HG03139 (cell line): ENCODE measurements around the gene ZDHHC11B.
"Not testable (repeated sequence)": the region's sequence is repeated elsewhere in the genome, so short reads cannot be mapped to it uniquely, and the experiment has no call there.

Experiments
- ATAC-seq: cut with Tn5 transposase; IDR thresholded peaks from one replicate; pipeline ENCODE4 v1.9.1; 2021; ENCODE audit not compliant: unreplicated experiment

ZDHHC11B gene

DNA sequence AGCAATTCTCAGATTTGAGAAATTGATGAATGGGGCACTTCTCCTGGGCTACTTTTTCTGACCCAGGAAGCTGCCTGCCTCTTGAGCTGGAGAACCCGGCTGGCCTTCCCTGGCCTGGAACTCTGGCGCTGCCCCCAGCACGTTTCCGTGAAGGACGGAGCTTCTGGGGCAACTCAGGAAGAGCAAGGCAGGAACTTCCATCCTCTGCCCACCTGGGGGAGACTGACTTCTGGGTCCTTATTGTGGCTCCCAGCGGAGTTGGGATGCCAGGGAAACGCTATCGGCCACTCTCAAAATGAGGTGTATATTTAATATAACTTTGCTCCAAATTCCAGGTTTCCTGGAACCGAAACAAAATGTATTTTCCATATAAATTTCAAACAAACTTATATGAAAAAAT lies 57.4 kb downstream of the ZDHHC11B start:
- ATAC-seq: not testable (repeated sequence)

DNA sequence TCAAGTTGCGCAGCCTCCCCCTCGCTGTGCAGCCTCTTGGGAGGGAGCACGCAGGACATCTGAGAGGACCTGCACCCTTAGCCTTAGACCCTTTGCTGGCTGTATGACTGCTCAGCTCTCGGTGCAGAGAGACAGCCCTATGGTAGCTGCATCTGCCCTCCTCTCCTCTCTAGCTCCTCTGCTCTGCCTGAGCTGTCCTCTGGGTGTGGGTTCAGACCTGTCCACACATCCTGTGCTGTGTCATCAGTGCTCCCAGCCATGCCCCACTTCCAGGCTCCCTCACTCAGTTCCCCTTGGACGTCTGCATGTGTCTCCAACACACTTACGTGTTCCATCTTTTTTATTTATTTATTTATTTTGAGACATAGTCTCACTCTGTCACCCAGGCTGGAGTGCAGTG lies 60.7 kb downstream of the ZDHHC11B start:
- not testable (repeated sequence) for ATAC-seq

DNA sequence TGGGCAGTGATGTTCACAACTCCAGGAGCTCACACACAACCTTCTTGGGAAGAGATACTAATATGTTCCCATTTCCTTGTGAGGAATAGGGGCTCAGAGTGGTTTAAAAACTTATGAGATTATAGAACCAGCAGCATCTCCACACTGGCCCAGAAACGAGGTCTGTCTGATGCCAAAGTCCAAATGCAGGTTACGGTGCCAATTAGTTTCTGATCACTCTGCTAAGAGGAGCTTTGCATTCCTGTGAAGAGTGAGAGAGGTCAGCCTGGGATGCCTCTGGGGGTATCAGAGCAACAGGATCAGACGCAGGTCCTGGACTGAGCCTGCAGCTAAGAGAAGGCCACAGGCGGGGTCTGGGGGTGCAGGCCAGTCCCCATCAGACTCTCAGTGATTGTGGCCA lies 61.2 kb downstream of the ZDHHC11B start:
- not testable (repeated sequence) for ATAC-seq

DNA sequence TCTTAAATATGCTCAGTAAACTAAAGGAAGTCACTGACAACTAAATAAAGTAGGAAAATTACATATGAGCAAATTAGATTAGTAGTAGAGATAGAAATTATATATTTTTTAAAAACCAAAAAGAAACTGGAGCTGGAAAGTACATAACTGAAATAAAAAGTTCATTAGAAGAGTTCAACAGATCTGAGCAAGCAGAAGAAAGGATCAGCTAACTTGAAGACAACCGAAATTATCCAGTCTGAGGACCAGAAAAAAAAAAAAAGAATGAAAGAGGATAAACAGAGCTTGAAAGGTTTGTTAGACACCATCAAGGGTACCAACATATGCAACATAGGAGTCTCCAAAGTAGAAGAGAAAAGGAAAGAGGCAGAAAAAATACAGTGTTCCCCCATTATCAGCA lies 65.2 kb downstream of the ZDHHC11B start:
- not testable (repeated sequence) for ATAC-seq

DNA sequence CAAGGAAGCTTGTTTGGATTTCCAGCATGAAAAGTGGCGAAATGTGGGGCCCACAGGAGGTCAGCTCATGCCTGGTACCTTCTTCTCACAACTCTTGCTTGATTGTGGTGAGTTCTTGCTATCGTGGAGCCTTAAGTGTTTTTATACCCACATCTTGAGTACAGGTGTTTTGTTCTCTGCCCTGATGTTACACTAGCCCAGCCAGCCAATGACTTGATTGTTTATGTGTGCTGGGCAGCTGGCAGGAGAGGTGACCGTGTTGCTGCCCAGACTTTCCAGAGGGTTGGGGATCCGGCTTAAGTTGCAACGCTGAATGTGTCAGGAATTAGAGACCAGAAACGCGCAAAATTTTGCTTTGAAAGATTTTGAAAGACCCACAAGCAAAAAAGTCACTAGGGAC lies 67.4 kb downstream of the ZDHHC11B start:
- ATAC-seq: no peak

DNA sequence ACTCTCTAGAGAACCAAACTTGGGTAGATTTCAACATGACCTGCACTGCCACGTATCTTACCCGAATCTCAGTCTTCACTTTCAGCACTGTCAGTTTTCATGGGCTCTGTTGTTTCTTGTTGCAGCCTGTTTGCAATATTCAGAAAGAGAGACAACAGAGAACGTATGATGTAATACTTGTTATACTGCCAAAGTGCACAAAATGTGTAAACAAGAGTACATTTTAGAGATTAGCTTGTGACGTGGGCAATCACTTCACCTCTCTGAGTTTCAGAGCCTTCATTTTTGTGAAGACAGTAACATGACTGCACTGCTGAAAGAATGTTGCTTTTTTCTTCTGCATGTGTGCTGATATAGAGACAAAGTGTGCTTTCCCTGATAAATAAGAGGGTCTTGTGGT lies 67.8 kb downstream of the ZDHHC11B start:
- ATAC-seq: not testable (repeated sequence)

DNA sequence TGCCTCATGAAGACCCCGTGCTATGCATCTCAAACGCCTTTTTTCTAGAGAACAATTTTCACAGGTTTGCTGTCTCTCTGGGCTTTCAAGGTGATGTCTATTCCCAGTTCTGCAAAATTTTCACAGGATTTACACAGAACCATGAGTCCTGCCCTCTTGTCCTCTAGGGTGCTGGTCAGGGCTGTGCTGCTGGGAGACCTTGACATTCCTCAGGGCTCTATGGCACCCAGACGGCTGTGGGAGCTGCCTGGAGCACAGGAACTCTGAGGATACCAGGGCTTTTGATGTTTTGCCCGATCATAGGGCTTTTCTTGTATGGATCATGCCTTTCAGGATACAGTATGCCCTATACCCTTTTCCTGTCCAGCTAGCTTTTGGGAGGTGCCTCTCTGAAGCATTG lies 68.9 kb downstream of the ZDHHC11B start:
- not testable (repeated sequence) for ATAC-seq

DNA sequence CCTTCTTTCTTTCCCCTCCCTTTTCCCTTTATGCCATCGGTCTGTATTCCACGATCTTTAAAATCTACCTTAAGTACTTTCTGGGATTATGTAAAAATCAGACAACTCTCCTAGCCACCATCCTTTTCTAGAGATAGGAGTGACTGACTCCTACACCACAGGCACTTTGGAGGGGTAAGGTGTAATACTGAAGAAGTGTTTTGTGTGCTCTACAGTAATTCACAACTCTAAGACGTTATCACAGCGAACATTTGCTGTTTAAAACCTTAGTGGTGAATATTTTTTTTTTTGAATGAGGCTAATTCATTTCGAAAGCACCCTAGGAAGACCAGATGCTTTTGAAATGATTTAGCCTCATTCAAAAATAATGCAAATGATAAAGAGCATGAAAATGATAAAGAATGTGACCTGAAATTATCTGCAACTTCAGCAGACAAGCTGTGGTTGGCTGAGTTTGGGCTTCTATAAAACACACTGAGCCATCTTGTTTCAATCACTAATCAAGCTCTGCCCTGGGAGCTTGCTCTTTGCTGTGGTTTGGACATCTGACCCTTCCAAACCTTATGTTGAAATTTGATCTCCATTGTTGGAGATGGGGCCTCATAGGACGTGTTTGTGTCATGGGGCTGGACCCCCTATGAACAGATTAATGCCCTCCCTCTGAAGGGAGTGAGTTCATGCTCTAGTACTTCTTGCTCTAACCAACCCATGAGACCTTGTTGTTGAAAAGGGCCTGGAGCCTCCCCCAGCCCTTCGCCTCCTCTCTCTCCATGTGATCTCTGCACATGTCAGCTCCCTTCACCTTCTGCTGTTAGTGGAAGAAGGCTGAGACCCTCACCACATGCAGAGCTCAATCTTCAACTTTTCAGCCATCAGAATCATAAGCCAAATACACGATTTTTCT lies 70.1 kb downstream of the ZDHHC11B start:
- not testable (repeated sequence) for ATAC-seq

DNA sequence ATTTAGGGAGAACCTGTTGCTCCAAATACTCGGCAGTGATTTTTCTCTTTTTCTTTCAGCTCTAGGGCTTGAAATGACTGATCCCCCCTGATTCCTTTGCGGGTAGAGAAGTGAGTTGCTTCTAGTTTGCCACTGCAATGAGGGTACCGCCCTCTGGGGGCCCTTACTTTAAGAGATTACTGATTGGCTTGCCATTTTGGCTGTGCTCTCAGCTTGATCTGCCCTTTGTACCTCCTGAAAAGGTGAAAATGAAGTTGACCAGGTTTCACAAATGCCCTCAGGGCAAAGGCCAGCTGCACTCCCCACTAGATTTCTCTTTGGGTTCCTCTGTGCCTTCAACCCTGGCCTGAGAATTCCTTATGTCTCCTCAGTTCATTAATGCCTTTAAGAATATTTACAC lies 70.8 kb downstream of the ZDHHC11B start:
- not testable (repeated sequence) for ATAC-seq

DNA sequence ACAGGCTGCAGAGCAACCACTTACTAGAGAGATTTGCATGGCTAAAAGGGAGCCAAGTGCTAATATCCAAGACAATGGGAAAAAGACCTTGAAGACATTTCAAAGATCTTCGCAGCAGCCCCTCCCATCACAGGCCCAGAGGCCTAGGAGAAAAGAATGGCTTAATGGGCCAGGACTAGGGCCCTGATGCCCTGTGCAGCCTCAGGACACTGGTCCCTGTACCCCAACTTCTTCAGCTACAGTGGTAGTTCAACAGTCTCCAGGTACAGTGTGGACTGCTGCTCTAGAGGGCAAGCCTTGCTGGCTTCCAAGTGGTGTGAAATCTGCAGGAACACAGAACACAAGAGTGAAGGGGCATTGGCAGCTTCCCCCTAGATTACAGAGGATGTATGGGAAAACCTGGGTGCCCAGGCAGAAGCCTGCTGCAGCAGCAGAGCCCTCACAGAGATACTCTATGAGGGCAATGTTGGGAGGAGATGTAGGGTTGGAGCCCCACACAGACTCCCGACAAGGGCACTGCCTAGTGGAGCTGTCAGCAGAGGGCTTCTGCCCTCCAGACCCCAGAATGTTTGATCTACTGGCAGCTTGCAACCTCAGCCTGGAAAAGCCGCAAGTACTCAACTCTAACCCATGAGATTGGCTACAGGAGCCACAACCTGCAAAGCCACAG lies 75.5 kb downstream of the ZDHHC11B start:
- ATAC-seq: not testable (repeated sequence)

DNA sequence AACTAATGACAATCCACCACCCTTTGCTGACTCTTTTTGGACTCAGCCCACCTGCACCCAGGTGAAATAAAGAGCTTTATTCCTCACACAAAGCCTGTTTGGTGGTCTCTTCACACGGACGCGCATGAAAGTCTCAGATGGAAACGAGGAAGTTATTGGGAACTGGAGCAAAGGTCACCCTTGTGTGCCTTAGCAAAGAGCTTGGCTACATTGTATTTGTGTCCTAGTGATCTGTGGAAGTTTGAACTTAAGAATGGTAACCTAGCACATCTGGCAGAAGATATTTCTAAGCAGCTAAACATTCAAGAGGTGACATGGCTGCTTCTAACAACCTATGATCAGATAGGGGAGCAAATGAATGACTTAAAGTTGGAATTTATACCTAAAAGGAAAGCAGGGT lies 76.2 kb downstream of the ZDHHC11B start:
- ATAC-seq: not testable (repeated sequence)

DNA sequence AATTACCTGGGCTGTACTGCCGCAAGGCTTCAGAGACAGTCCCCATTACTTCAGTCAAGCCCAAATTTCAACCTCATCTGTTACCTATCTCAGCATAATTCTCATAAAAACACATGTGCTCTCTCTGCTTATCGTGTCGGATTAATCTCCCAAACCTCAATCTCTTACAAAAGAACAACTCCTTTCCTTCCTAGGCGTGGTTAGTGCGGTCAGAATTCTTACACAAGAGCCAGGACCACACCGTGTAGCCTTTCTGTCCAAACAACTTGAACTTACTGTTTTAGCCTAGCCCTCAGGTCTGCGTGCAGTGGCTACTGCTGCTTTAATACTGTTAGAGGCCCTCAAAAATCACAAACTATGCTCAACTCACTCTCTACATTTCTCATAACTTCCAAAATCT lies 78.4 kb downstream of the ZDHHC11B start:
- ATAC-seq: not testable (repeated sequence)

DNA sequence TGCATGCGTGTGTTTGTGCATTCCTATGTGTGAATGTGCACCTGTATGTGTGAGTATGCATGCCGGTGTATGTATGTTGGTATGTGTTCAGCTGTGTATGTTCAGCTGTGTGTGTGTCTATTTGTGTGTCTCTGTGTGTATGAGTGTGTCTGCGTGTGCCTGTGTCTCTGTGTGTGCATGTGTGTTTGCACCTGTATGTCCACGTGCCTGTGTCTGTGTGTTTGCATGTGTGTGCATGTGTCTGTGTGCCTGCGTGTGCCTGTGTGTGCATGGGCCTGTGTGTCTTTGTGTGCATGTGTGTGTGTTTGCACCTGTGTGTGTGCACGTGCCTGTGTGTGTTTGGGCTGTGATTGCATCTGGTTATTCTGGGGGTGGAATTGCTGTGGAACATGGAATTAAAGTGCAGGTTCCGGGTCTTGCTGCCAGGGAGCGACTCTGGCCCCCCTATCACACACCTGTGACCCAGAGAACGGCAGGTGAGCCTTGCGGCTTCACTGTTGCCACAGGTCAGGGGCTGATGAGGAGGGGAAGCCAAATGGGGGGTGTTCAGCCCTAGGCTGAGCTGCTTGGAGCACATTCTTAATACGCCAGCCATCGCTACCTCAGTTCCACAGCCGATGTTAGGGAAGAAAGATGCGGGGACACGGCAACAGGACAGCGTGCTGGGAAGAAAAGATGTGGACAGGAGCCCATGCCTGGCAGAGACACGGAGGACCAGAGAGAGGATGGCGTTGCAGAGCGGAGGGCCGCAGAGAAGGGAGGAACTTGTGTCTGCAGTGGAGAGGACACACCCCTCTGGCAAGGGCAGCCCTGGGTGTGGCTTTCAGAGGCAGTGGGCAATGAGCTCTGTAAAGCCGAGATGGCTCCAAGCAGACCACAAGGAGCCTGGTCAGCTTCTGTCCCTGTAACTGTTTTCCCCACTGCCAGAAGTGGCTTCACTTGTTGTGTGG lies 87.5 kb downstream of the ZDHHC11B start:
- not testable (repeated sequence) for ATAC-seq

DNA sequence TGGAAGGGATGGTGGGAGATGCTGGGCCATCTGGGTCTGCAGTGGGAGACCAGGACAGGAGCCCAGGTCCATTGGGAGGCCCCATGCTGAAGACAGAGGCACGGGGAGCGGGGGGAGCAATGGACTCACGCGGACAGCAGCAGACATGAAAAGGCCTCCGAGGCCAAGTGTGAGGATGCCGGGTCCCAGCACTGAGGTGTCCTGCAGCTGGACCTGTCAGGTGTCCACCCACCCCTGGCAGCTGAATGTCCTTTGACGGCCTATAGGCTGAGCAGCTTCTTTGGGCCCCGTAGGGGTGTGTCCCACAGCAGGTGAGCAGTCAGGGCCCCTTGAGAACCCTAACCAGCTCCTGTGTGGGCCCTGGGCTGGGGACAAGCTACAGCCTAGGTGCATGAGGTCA lies 88.3 kb downstream of the ZDHHC11B start:
- ATAC-seq: not testable (repeated sequence)

DNA sequence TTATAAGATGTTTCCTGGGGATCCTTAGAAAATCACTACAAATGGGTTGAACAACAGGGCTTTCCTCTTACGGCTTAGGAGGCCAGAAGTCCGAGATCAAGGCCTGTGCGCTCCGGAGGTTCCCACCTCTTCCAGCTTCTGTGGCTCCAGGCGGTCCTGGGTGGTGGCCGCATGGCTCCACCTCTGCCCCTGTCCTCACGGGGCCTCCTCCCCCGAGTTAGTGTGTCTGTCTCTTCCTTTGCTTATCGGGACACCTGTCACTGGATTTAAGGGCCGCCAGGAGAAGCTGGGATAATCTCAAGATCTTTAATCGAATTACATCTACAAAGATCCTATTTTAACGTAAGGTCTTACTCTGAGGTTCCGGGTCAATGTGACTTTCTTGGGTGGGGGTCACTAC lies 89.1 kb downstream of the ZDHHC11B start:
- ATAC-seq: not testable (repeated sequence)

DNA sequence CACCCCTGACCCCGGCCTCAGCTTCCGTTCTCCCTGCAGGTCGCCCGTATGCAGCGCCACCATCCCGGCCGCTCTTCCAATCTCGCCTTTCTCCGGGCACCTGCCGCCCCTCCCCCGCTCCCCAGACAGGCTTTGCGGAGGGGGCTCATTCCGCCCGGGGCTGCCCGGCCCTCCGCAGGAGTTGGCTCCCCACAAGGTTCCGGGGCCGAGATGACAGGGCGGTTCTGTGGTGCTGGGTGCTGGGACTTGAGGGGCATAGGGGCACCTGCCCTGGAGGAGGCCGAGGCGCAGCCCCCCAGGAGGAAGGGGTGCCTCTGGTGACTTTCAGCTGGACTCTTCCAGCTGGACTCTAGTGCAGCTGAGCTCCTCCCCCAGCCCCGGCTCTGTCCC lies 90.5 kb downstream of the ZDHHC11B start:
- ATAC-seq: peak; percentile 21

DNA sequence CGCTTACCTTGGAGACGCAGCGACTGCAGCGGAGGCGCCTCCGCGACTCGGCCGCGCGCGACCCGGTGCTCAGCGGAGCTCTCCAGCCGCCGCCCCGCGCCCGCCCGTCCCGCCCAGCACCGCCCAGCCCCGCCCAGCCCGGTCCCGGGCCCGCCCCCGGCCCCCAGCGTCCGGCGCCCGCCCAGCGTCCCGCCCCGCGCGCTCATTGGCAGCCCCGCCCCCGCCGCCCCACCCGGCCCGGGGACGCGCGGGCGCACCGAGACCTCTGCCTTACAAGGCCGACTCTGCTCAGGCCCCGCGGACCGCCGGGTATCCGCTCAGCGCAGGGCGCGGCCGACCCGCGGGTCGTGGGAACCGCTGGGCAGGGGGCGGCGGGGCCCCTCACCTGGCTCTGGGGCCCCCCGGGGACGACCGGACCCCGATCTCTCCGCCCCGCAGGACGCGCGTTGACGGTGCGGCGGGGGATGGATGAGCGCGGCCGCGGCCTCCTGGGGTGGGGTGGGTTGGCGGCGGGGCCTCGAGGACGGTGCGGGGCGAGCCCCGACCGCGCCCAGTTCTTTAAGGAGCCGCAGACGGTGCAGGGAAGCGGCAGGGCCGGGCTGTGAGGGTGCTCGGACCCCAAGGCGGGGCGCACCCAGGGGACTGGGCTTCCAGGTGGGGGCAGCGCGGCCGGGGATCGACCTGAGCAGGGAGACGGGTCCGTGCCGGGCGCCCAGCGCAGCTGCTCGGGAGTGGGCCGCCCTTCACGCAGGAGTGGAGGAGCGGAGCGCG lies 91.1 kb downstream of the ZDHHC11B start, which contains the start of gene TPPP:
Gene TPPP (minus strand): TSS at position 82 of the 771 bp plus-strand sequence. CDS start 15,292 bp downstream, outside the sequence.
- peak; percentile 56 for ATAC-seq

DNA sequence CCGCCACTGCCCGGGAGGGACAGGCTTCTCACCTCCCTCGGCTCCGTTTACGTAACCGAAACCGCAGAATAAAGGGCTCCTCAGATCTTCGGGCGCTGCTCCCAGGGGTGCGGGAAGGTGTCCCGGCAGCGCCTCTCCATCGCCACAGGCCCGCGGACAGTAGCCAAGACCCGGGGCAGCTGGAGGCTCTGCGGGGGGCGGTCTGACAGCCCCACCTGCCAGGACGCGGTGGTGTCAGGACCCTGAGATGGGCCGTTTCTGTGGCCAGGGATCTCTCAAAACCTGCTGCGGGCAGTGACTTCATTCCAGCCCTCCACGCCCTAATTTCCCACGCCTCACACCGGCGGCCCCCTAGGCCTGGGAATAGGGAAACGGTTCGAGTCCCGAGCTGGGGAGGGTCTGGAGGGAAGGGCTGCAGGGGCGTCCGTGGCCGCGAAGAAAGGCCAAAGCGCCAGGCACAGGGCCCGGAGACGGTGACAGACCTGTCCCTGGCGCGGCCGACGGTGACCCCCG lies 91.9 kb downstream of the ZDHHC11B start:
- ATAC-seq: not testable (repeated sequence)

DNA sequence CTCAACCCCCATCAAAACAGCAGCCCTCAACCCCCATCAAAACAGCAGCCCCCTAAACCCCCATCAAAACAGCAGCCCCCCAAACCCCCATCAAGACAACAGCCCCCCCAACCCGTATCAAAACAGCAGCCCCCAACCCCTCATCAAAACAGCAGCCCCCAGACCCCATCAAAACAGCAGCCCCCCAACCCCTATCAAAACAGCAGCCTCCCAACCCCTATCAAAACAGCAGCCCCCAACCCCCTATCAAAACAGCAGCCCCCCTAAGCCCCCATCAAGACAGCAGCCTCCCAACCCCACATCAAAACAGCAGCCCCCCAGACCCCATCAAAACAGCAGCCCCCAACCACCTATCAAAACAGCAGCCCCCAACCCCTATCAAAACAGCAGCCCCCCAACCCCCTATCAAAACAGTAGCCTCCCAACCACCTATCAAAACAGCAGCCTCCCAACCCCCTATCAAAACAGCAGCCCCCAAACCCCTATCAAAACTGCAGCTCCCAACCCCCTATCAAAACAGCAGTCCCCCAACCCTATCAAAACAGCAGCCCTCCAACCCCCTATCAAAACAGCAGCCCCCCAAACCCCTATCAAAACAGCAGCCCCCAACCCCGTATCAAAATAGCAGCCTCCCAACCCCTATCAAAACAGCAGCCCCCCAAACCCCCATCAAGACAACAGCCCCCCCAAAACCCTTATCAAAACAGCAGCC lies 92.6 kb downstream of the ZDHHC11B start:
- ATAC-seq: no peak
